ENCODE results near the gene GNAS-AS1. TPM values are rescaled to one million over a fixed set of nuclear protein-coding genes. Genes with fewer than 3 reads are reported as not detected.

GNAS-AS1 gene
- total and polyA plus RNA-seq, 10 of the 15 experiments (the other 5 are each of a cell fraction or from before 2014, with no cell fraction given), result 0.06 to 2.7 (median 1.2) TPM

DNA sequence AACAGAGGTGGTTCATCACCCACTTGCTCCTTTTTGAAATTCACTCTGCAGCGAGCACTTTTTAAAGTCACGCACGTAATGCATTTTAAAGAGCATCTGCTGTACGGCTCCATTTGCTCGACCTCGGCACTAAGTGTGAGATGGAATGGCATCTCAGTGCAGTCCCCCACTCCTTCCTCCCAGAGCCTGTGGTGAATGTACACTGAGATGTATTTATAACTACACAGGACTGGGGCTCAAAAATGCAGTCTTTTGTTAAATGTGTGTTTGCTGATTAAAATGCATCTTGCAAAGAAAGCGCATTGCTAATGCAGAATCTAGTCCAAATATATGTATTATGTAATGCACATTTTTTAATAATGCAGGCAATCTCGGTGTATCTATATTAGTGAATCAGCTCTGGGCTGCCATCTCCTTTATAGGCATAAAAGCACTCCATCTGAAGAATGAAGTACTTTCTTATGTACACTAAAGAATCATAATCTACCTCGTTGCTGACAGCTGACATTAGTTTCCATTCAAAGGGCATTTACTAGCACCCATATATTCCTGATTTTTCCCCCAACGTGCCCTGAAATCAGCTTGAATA is 14.0 kb downstream of the GNAS-AS1 start:
- Histone ChIP-seq H3K27me3 (replicated peaks in 1 of 2; ENCODE audit: control insufficient read depth in 2 of 2, insufficient read depth in 2 of 2, low read length in 1 of 2) (no peaks in the 10 kb centered on the region; a peak in 3 of 4 replicates), H3K27ac (ENCODE audit: control insufficient read depth, insufficient read depth) (no peak overlapping the region), H2AFZ (ENCODE audit: control insufficient read depth, low read depth, low read length) (no peak overlapping the region), H3K4me1 (ENCODE audit: control insufficient read depth, insufficient read depth, low read length) (no peaks in the 10 kb centered on the region), H3K4me3 (no peak overlapping the region), H3K79me2 (ENCODE audit: control insufficient read depth, insufficient read depth, low read length) (no peaks in the 10 kb centered on the region), H3K9me3 (replicated peaks; ENCODE audit: control insufficient read depth, insufficient read depth, low read length) (no peaks in the 10 kb centered on the region; the same call in 2 of the 3 replicates), H4K20me1 (ENCODE audit: control insufficient read depth, insufficient read depth) (no peaks in the 10 kb centered on the region), H3K4me2 (ENCODE audit: control insufficient read depth, insufficient read depth) (no peak overlapping the region), H3K9ac (ENCODE audit: control insufficient read depth, insufficient read depth, low read length) (no peak overlapping the region), H3K36me3 (ENCODE audit: control insufficient read depth in 2 of 2, insufficient read depth in 2 of 2, low read length in 1 of 2) (no peaks in the 10 kb centered on the region; a peak in 1 of 4 replicates)
- 71% methylated on average over 10 of the region's 10 CpGs for WGBS (ENCODE audit: insufficient coverage, insufficient replicate concordance, low lambda C conversion rate, missing lambda C conversion rate)
- ChIA-PET RAD21 (ENCODE audit: unreplicated experiment) (no interaction called here), POLR2A (no interaction called here), SMC1A (ENCODE audit: uncharacterized antibody, unreplicated experiment) (no interaction called here), CTCF (no interaction called here)
- no peak for FAIRE-seq
- BruUV-seq (replicated peaks), result no TSS peak
- no peak for DNase-seq (ENCODE audit: low read depth, low spot score)
- TF ChIP-seq JUND (IDR thresholded peaks at IDR 0.05; ENCODE audit: low read depth, low read length), result no peak
- no peak for TF ChIP-seq TCF3 (IDR thresholded peaks at IDR 0.05; ENCODE audit: borderline replicate concordance, insufficient read depth, low read depth, low read length)
- no peak for TF ChIP-seq BHLHE40 (IDR thresholded peaks at IDR 0.05; ENCODE audit: borderline replicate concordance in 1 of 2, low read depth in 2 of 2, low read length in 1 of 2)
- intact Hi-C loops (cut with micrococcal nuclease; ENCODE audit: unreplicated experiment), result loop anchor here (5.0 kb wide), 1 partner anchor 604 kb away; no protein-coding TSS in a partner anchor
- in situ Hi-C loops (cut with MboI), result no loop called here
- no peak for ATAC-seq

DNA sequence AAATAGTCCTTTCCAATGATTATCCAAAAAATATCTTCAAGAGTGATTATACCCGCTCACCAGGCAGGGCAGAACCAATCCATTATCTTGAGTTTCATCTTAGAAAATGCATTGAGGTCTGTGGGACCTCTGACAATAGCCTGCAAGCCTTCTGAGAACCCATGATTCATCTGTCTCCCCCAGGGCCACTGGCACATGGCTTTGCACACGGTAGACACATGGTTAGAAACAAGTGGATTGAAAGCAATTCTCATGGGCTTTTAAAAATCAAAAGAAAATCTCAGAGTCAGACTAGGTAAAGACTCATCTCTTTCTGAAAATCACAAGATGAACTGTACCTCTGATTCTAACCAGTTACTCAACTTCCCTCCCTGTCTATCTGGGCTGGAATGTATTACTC is 15.5 kb downstream of the GNAS-AS1 start:
- ATAC-seq, result no peak
- H3K4me3 ChIP-seq, result no peak overlapping the region

More for the DNA sequence above, 15.5 kb downstream of the GNAS-AS1 start:
- Histone ChIP-seq H3K4me2 (ENCODE audit: control insufficient read depth, insufficient read depth) (no peak overlapping the region), H3K27me3 (replicated peaks in 1 of 2; ENCODE audit: control insufficient read depth in 2 of 2, insufficient read depth in 2 of 2, low read length in 1 of 2) (no peaks in the 10 kb centered on the region; a peak in 2 of 4 replicates), H2AFZ (ENCODE audit: control insufficient read depth, low read depth, low read length) (no peak overlapping the region), H3K4me1 (ENCODE audit: control insufficient read depth, insufficient read depth, low read length) (no peaks in the 10 kb centered on the region), H3K9me3 (replicated peaks; ENCODE audit: control insufficient read depth, insufficient read depth, low read length) (no peaks in the 10 kb centered on the region), H3K36me3 (ENCODE audit: control insufficient read depth in 2 of 2, insufficient read depth in 2 of 2, low read length in 1 of 2) (no peaks in the 10 kb centered on the region; a peak in 1 of 4 replicates), H4K20me1 (ENCODE audit: control insufficient read depth, insufficient read depth) (no peaks in the 10 kb centered on the region), H3K79me2 (ENCODE audit: control insufficient read depth, insufficient read depth, low read length) (no peaks in the 10 kb centered on the region), H3K27ac (ENCODE audit: control insufficient read depth, insufficient read depth) (no peak overlapping the region), H3K9ac (ENCODE audit: control insufficient read depth, insufficient read depth, low read length) (no peak overlapping the region)
- ChIA-PET CTCF (no interaction called here), POLR2A (no interaction called here), SMC1A (ENCODE audit: uncharacterized antibody, unreplicated experiment) (no interaction called here), RAD21 (ENCODE audit: unreplicated experiment) (no interaction called here)
- TF ChIP-seq IKZF2 (IDR thresholded peaks at IDR 0.05), result no peak
- TF ChIP-seq JUNB (IDR thresholded peaks at IDR 0.05), result no peak
- TF ChIP-seq, protein P1, sequence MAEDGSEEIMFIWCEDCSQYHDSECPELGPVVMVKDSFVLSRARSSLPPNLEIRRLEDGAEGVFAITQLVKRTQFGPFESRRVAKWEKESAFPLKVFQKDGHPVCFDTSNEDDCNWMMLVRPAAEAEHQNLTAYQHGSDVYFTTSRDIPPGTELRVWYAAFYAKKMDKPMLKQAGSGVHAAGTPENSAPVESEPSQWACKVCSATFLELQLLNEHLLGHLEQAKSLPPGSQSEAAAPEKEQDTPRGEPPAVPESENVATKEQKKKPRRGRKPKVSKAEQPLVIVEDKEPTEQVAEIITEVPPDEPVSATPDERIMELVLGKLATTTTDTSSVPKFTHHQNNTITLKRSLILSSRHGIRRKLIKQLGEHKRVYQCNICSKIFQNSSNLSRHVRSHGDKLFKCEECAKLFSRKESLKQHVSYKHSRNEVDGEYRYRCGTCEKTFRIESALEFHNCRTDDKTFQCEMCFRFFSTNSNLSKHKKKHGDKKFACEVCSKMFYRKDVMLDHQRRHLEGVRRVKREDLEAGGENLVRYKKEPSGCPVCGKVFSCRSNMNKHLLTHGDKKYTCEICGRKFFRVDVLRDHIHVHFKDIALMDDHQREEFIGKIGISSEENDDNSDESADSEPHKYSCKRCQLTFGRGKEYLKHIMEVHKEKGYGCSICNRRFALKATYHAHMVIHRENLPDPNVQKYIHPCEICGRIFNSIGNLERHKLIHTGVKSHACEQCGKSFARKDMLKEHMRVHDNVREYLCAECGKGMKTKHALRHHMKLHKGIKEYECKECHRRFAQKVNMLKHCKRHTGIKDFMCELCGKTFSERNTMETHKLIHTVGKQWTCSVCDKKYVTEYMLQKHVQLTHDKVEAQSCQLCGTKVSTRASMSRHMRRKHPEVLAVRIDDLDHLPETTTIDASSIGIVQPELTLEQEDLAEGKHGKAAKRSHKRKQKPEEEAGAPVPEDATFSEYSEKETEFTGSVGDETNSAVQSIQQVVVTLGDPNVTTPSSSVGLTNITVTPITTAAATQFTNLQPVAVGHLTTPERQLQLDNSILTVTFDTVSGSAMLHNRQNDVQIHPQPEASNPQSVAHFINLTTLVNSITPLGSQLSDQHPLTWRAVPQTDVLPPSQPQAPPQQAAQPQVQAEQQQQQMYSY (CRISPR knock-in tag; IDR thresholded peaks at IDR 0.05), result no peak
- TF ChIP-seq CEBPB (IDR thresholded peaks at IDR 0.05; ENCODE audit: borderline replicate concordance in 1 of 2, low read depth in 2 of 2, low read length in 2 of 2), result no peak
- TF ChIP-seq STAT3 (IDR thresholded peaks at IDR 0.05; ENCODE audit: low read depth, low read length), result no peak
- TF ChIP-seq BRCA1 (IDR thresholded peaks at IDR 0.05; ENCODE audit: low read depth, low read length), result no peak
- no peak for FAIRE-seq
- 41% methylated on average over 2 of the region's 2 CpGs for WGBS (ENCODE audit: insufficient coverage, insufficient replicate concordance, low lambda C conversion rate, missing lambda C conversion rate)
- no TSS peak for BruUV-seq (replicated peaks)
- intact Hi-C loops (cut with micrococcal nuclease; ENCODE audit: unreplicated experiment) (loop anchor here (5.0 kb wide), 1 partner anchor 603 kb away; no protein-coding TSS in a partner anchor), in situ Hi-C loops (cut with MboI) (no loop called here)
- no peak for DNase-seq (ENCODE audit: low read depth, low spot score)
